Measurements from ENCODE around the gene DNAH10.

The DNAH10 gene

GRCh38 chr12:123840765-123841425, 78.8 kb downstream of the DNAH10 start:
- no peak overlapping the region for H3K27ac ChIP-seq
- TF ChIP-seq ZFX (IDR thresholded peaks at IDR 0.05): no peak
- TF ChIP-seq CTCF (conservative IDR thresholded peaks at IDR 0.05): no peak

GRCh38 chr12:123843912-123844748, 82.0 kb downstream of the DNAH10 start:
- H3K27ac ChIP-seq: no peak overlapping the region
- TF ChIP-seq ZFX (IDR thresholded peaks at IDR 0.05) (no peak), CTCF (conservative IDR thresholded peaks at IDR 0.05) (no peak)

- TF ChIP-seq ZFX (IDR thresholded peaks at IDR 0.05): no peak
- no peak for TF ChIP-seq CTCF (conservative IDR thresholded peaks at IDR 0.05)
- H3K27ac ChIP-seq: no peak overlapping the region
These were observed 83.8 kb downstream of the DNAH10 start for GRCh38 chr12:123845881-123846280.

- no peak for TF ChIP-seq CTCF (conservative IDR thresholded peaks at IDR 0.05)
- no peak overlapping the region for H3K27ac ChIP-seq
These were observed 84.2 kb downstream of the DNAH10 start for GRCh38 chr12:123846340-123846739.

- TF ChIP-seq ZFX (IDR thresholded peaks at IDR 0.05) (no peak), CTCF (conservative IDR thresholded peaks at IDR 0.05) (no peak)
- no peak overlapping the region for H3K27ac ChIP-seq
These were observed 84.9 kb downstream of the DNAH10 start for GRCh38 chr12:123847019-123847418.

- no peak for TF ChIP-seq CTCF (conservative IDR thresholded peaks at IDR 0.05)
- no peak for TF ChIP-seq ZFX (IDR thresholded peaks at IDR 0.05)
These were observed 85.8 kb downstream of the DNAH10 start for GRCh38 chr12:123847876-123848275.

GRCh38 chr12:123849517-123849916, 87.4 kb downstream of the DNAH10 start:
- no peak for TF ChIP-seq CTCF (conservative IDR thresholded peaks at IDR 0.05)
- TF ChIP-seq ZFX (IDR thresholded peaks at IDR 0.05): no peak
- H3K27ac ChIP-seq: no peak overlapping the region

More at GRCh38 chr12:123847876-123848275, 85.8 kb downstream of the DNAH10 start:
- H3K27ac ChIP-seq: no peak overlapping the region

All from C4-2B (cell line).